ENCODE results near the gene EIF2AK3. TPM values are rescaled to one million over a fixed set of nuclear protein-coding genes. Genes with fewer than 3 reads are reported as not detected.
A peak's percentile ranks its signal among the peaks of the same experiment; 100 is the strongest.

The EIF2AK3 gene
- 10 to 100 TPM; 14.9 to 17.4 TPM for total RNA-seq

GRCh38 chr2:88627055-88627855, at the start of gene EIF2AK3:
Gene EIF2AK3 (minus strand): TSS chr2:88627464. CDS start chr2:88627274, 190 bp downstream.
- H3K9me3 Mint-ChIP-seq, result no peaks in the 10 kb centered on the region
- no peaks in the 10 kb centered on the region for H3K36me3 Mint-ChIP-seq (ENCODE audit: low read depth)
- ChIA-PET CTCF (interaction anchor here (1.0 to 3.7 kb wide), 4 partner anchors 10 to 65 kb away, joined by 3 to 20 read pairs (median 4); partner anchors contain the start of gene RPIA), POLR2A (interaction anchor here (0.8 to 3.2 kb wide), 6 partner anchors 11 to 65 kb away, joined by 3 to 14 read pairs (median 4); partner anchors contain the start of gene RPIA)
- no peak for TF ChIP-seq CTCF (IDR thresholded peaks at IDR 0.05)
- peak within 1 kb of the TSS; percentile 92 for H3K4me3 Mint-ChIP-seq
- H3K4me1 Mint-ChIP-seq (ENCODE audit: low read depth), result peaks cover 6% of the 10 kb centered on the region
- no peaks in the 10 kb centered on the region for H3K27me3 Mint-ChIP-seq
- ATAC-seq (peak; percentile 88), DNase-seq (peak; percentile 97)
- intact Hi-C loops (cut with micrococcal nuclease), result no loop called here
- peak within 1 kb of the TSS; percentile 94 for H3K27ac Mint-ChIP-seq

- H3K27ac Mint-ChIP-seq, result no peak overlapping the region
- no peak for DNase-seq
- POLR2A ChIA-PET, result interaction anchor here (0.9 kb wide), 1 partner anchor 17 kb away, joined by 4 read pairs; no protein-coding TSS in a partner anchor
- H3K4me3 Mint-ChIP-seq, result no peak overlapping the region
- intact Hi-C loops (cut with micrococcal nuclease), result no loop called here
- H3K36me3 Mint-ChIP-seq (ENCODE audit: low read depth), result no peaks in the 10 kb centered on the region
- H3K9me3 Mint-ChIP-seq, result no peaks in the 10 kb centered on the region
- CTCF ChIA-PET, result interaction anchor here (0.9 to 9.2 kb wide), 6 partner anchors 9 to 103 kb away, joined by 3 to 191 read pairs (median 10); no protein-coding TSS in a partner anchor
- no peaks in the 10 kb centered on the region for H3K4me1 Mint-ChIP-seq (ENCODE audit: low read depth)
- H3K27me3 Mint-ChIP-seq, result no peaks in the 10 kb centered on the region
- ATAC-seq, result no peak
- TF ChIP-seq CTCF (IDR thresholded peaks at IDR 0.05), result no peak
Observed at GRCh38 chr2:88673363-88673762, 46.1 kb upstream of the EIF2AK3 start.

GRCh38 chr2:88671786-88672427, 44.6 kb upstream of the EIF2AK3 start:
- peak; percentile 91 for TF ChIP-seq CTCF (IDR thresholded peaks at IDR 0.05)
- ATAC-seq (peak; percentile 70), DNase-seq (peak; percentile 14)
- ChIA-PET CTCF (interaction anchor here (0.6 to 9.2 kb wide), 31 partner anchors 8 to 293 kb away, joined by 3 to 191 read pairs (median 7); partner anchors contain the start of genes EIF2AK3 and RPIA), POLR2A (no interaction called here)
- intact Hi-C loops (cut with micrococcal nuclease), result loop anchor here (1.0 kb wide), 1 partner anchor 81 kb away; no protein-coding TSS in a partner anchor
- Mint-ChIP-seq H3K9me3 (no peaks in the 10 kb centered on the region), H3K4me3 (no peak overlapping the region), H3K4me1 (ENCODE audit: low read depth) (no peaks in the 10 kb centered on the region), H3K36me3 (ENCODE audit: low read depth) (no peaks in the 10 kb centered on the region), H3K27me3 (no peaks in the 10 kb centered on the region), H3K27ac (no peak overlapping the region)

GRCh38 chr2:88669482-88670214, 42.4 kb upstream of the EIF2AK3 start:
- DNase-seq, result peak; percentile 56
- Mint-ChIP-seq H3K4me3 (no peak overlapping the region), H3K9me3 (no peaks in the 10 kb centered on the region), H3K27me3 (no peaks in the 10 kb centered on the region), H3K4me1 (ENCODE audit: low read depth) (no peaks in the 10 kb centered on the region), H3K36me3 (ENCODE audit: low read depth) (no peaks in the 10 kb centered on the region), H3K27ac (no peak overlapping the region)
- peak; percentile 73 for TF ChIP-seq CTCF (IDR thresholded peaks at IDR 0.05)
- peak; percentile 95 for ATAC-seq
- ChIA-PET CTCF (interaction anchor here (0.6 to 9.2 kb wide), 23 partner anchors 8 to 117 kb away, joined by 3 to 191 read pairs (median 5); partner anchors contain the start of gene EIF2AK3), POLR2A (no interaction called here)
- intact Hi-C loops (cut with micrococcal nuclease), result loop anchor here (5.0 kb wide), 1 partner anchor 482 kb away; no protein-coding TSS in a partner anchor

Measured in activated CD8-positive, alpha-beta T cell treated with anti-CD3 and anti-CD28 coated beads for 36 hours (primary cell).